MG63 (cell line): Measurements from ENCODE around the gene CAD. TPM values are rescaled to one million over a fixed set of nuclear protein-coding genes. Genes with fewer than 3 reads are reported as not detected.

Source experiments
- DNase-seq: peaks from one replicate; pipeline ENCODE4 v3.0.0-alpha.2; 2020
- H3K27me3 ChIP-seq: fragments of 250-450 bp; sonication (Bioruptor Pico); 2 replicates; pipeline ENCODE4 v1.5.1; 2020; ENCODE audit warnings: mild to moderate bottlenecking, moderate library complexity
- H3K36me3 ChIP-seq: fragments of 250-450 bp; sonication (Bioruptor Pico); 2 replicates; pipeline ENCODE4 v1.5.1; 2020; ENCODE audit warnings: mild to moderate bottlenecking, moderate library complexity
- H3K4me3 ChIP-seq: fragments of 250-450 bp; sonication (Bioruptor Pico); 2 replicates; pipeline ENCODE4 v1.5.1; 2020; ENCODE audit warnings: mild to moderate bottlenecking, moderate library complexity
- H3K9me3 ChIP-seq: fragments of 250-450 bp; sonication (Bioruptor Pico); 2 replicates; pipeline ENCODE4 v1.5.1; 2020; ENCODE audit warnings: mild to moderate bottlenecking, moderate library complexity
- total RNA-seq: library from RNA; depleted of rRNA; stranded (reverse); fragments of >200 nt; shearing (Covaris generic); gene quantifications from 2 replicates; pipeline ENCODE4 v1.2.3, GENCODE V29; 2014; ENCODE audit warnings: low replicate concordance

CAD gene
- total RNA-seq, 1 experiment from 2014 or later: 38.9 TPM

GRCh38 chr2:27212626-27213471 is 4.3 kb upstream of the CAD start:
- Histone ChIP-seq H3K4me3 (peak overlapping the region; percentile 65), H3K27me3 (no peaks in the 10 kb centered on the region), H3K36me3 (peaks cover 51% of the 10 kb centered on the region), H3K9me3 (no peaks in the 10 kb centered on the region)
- peak; percentile 4 for DNase-seq

- H3K36me3 ChIP-seq: peaks cover 52% of the 10 kb centered on the region
- H3K27me3 ChIP-seq: no peaks in the 10 kb centered on the region
- H3K9me3 ChIP-seq: no peaks in the 10 kb centered on the region
- no peak overlapping the region for H3K4me3 ChIP-seq
- no peak for DNase-seq
Measured at GRCh38 chr2:27214941-27215340, 2.2 kb upstream of the CAD start.

GRCh38 chr2:27216416-27217137 is 592 bp upstream of the CAD start:
- Histone ChIP-seq H3K4me3 (peak overlapping the region; percentile 81), H3K9me3 (no peaks in the 10 kb centered on the region), H3K27me3 (no peaks in the 10 kb centered on the region), H3K36me3 (peaks cover 61% of the 10 kb centered on the region)
- no peak for DNase-seq

DNA sequence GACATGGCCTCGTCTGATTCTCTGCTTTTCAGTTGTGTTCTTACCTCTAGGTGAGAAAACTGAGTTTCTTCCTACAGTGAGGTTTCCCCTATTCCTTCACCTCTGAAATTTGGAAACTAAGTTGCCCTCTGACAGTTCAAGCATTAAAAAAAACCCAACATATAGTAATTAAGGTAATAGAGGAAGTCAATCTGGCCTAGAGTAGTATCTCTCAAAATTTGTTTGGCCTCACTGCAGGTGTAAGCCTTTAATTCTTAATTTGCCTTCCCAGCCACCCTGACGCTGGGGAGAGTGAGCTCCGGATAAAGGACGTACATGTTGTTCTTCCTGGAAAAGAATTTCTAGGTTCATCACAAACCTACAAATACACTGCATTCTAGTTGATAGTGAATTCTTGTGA is 1.4 kb downstream of the CAD start:
- peaks cover 76% of the 10 kb centered on the region for H3K36me3 ChIP-seq
- H3K9me3 ChIP-seq: no peaks in the 10 kb centered on the region
- no peaks in the 10 kb centered on the region for H3K27me3 ChIP-seq
- DNase-seq: no peak
- H3K4me3 ChIP-seq: peak overlapping the region; percentile 81; the same call in 1 of the 2 replicates

- no peaks in the 10 kb centered on the region for H3K27me3 ChIP-seq
- no peaks in the 10 kb centered on the region for H3K9me3 ChIP-seq
- H3K36me3 ChIP-seq: peaks cover 76% of the 10 kb centered on the region
- no peak overlapping the region for H3K4me3 ChIP-seq
- DNase-seq: no peak
Measured at GRCh38 chr2:27219091-27219490, 1.9 kb downstream of the CAD start.

GRCh38 chr2:27220091-27220490 is 2.9 kb downstream of the CAD start:
- Histone ChIP-seq H3K36me3 (peaks cover 82% of the 10 kb centered on the region), H3K4me3 (no peak overlapping the region), H3K9me3 (no peaks in the 10 kb centered on the region), H3K27me3 (no peaks in the 10 kb centered on the region)
- no peak for DNase-seq

GRCh38 chr2:27221166-27221565 is 4.0 kb downstream of the CAD start:
- Histone ChIP-seq H3K9me3 (no peaks in the 10 kb centered on the region), H3K36me3 (peaks cover 82% of the 10 kb centered on the region), H3K27me3 (no peaks in the 10 kb centered on the region), H3K4me3 (no peak overlapping the region)
- DNase-seq: no peak

DNA sequence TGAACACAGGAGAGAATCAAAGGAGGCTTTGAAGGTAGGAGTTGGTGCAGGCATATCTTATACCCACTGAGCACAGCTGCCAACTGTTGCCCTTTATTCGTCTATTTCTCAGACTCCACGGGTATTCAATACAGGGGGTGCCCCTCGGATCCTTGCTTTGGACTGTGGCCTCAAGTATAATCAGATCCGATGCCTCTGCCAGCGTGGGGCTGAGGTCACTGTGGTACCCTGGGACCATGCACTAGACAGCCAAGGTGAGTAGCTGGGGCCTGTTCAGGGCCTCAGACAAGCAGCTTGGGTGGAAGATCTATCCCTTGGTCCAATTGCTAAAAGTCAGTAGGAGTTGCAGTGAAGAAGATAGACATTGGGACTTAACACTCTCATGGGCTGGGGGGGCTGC is 5.2 kb downstream of the CAD start:
- peaks cover 86% of the 10 kb centered on the region for H3K36me3 ChIP-seq
- H3K27me3 ChIP-seq: no peaks in the 10 kb centered on the region
- H3K4me3 ChIP-seq: no peak overlapping the region
- no peaks in the 10 kb centered on the region for H3K9me3 ChIP-seq
- DNase-seq: no peak

- H3K9me3 ChIP-seq: no peaks in the 10 kb centered on the region
- DNase-seq: no peak
- H3K36me3 ChIP-seq: peaks cover 86% of the 10 kb centered on the region
- no peak overlapping the region for H3K4me3 ChIP-seq
- H3K27me3 ChIP-seq: no peaks in the 10 kb centered on the region
Measured at GRCh38 chr2:27223416-27223815, 6.2 kb downstream of the CAD start.

- Histone ChIP-seq H3K36me3 (peaks cover 83% of the 10 kb centered on the region), H3K27me3 (no peaks in the 10 kb centered on the region), H3K4me3 (no peak overlapping the region), H3K9me3 (no peaks in the 10 kb centered on the region)
- no peak for DNase-seq
Measured at GRCh38 chr2:27225526-27225925, 8.4 kb downstream of the CAD start.

GRCh38 chr2:27227501-27227900 is 10.3 kb downstream of the CAD start:
- H3K4me3 ChIP-seq: no peak overlapping the region
- H3K36me3 ChIP-seq: peaks cover 86% of the 10 kb centered on the region
- no peak for DNase-seq
- no peaks in the 10 kb centered on the region for H3K9me3 ChIP-seq
- no peaks in the 10 kb centered on the region for H3K27me3 ChIP-seq

DNA sequence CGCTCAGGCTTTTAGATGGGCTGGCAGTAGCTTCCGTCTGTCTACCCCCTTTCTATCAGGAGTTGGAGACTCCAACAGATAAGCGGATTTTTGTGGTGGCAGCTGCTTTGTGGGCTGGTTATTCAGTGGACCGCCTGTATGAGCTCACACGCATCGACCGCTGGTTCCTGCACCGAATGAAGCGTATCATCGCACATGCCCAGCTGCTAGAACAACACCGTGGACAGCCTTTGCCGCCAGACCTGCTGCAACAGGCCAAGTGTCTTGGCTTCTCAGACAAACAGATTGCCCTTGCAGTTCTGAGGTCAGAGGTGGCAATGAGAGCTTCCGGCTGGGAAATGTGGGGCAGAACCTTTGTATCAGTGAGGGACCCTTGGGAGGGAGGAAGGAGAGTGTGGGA is 14.8 kb downstream of the CAD start:
- DNase-seq: no peak
- no peaks in the 10 kb centered on the region for H3K9me3 ChIP-seq

GRCh38 chr2:27233341-27233740 is 16.2 kb downstream of the CAD start:
- Histone ChIP-seq H3K4me3 (no peak overlapping the region), H3K27me3 (no peaks in the 10 kb centered on the region), H3K9me3 (no peaks in the 10 kb centered on the region), H3K36me3 (peaks cover 88% of the 10 kb centered on the region)
- no peak for DNase-seq

More for the DNA sequence above, 14.8 kb downstream of the CAD start:
- Histone ChIP-seq H3K36me3 (peaks cover 88% of the 10 kb centered on the region), H3K27me3 (no peaks in the 10 kb centered on the region), H3K4me3 (no peak overlapping the region)

DNA sequence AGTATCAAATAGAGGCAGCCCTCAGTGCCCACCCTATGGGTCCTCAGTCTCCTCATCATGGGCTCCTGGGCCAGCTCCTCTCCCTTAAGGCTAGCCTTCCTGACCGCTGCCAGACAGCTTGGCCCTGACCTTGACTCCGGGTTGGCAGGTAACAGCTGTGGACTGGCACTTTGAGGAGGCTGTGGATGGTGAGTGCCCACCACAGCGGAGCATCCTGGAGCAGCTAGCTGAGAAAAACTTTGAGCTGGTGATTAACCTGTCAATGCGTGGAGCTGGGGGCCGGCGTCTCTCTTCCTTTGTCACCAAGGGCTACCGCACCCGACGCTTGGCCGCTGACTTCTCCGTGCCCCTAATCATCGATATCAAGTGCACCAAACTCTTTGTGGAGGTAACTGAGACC is 19.0 kb downstream of the CAD start:
- Histone ChIP-seq H3K4me3 (no peak overlapping the region), H3K27me3 (no peaks in the 10 kb centered on the region), H3K36me3 (peaks cover 81% of the 10 kb centered on the region), H3K9me3 (no peaks in the 10 kb centered on the region)
- no peak for DNase-seq

- peaks cover 81% of the 10 kb centered on the region for H3K36me3 ChIP-seq
- H3K27me3 ChIP-seq: no peaks in the 10 kb centered on the region
- H3K4me3 ChIP-seq: no peak overlapping the region
- no peaks in the 10 kb centered on the region for H3K9me3 ChIP-seq
- DNase-seq: no peak
Measured at GRCh38 chr2:27236626-27237025, 19.5 kb downstream of the CAD start.

- Histone ChIP-seq H3K36me3 (peaks cover 81% of the 10 kb centered on the region), H3K27me3 (no peaks in the 10 kb centered on the region)
- DNase-seq: no peak
Measured at GRCh38 chr2:27237341-27237945, 20.3 kb downstream of the CAD start.

GRCh38 chr2:27238976-27239375 is 21.8 kb downstream of the CAD start:
- H3K36me3 ChIP-seq: peaks cover 74% of the 10 kb centered on the region
- H3K4me3 ChIP-seq: no peak overlapping the region

More at GRCh38 chr2:27237341-27237945, 20.3 kb downstream of the CAD start:
- Histone ChIP-seq H3K9me3 (no peaks in the 10 kb centered on the region), H3K4me3 (no peak overlapping the region)

More at GRCh38 chr2:27238976-27239375, 21.8 kb downstream of the CAD start:
- no peak for DNase-seq
- no peaks in the 10 kb centered on the region for H3K27me3 ChIP-seq
- H3K9me3 ChIP-seq: no peaks in the 10 kb centered on the region
